ENCODE data around the gene LTBP1.
A peak's percentile ranks its signal among the peaks of the same experiment; 100 is the strongest.
"Not testable (repeated sequence)": the region's sequence is repeated elsewhere in the genome, so short reads cannot be mapped to it uniquely, and the experiment has no call there.

Gene LTBP1

DNA sequence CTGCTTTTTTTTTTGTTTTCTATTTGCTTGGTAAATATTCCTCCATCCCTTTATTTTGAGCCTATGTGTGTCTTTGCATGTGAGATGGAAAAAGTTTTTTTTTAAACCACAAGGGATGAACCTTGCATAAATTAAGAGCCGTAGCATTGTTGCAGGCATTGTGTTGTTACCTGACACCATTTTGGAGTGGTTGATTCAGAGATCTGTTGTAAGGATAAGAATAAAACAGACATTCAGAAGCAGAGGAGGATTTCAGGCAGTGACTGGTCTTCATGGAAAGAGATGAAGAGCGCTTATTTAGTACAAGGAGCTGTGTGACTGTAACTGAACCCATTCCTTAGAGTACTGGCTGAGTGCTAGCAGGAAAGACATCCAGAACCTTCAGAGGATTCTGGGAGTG, 101.2 kb downstream of the LTBP1 start:
- DNase-seq = no peak

DNA sequence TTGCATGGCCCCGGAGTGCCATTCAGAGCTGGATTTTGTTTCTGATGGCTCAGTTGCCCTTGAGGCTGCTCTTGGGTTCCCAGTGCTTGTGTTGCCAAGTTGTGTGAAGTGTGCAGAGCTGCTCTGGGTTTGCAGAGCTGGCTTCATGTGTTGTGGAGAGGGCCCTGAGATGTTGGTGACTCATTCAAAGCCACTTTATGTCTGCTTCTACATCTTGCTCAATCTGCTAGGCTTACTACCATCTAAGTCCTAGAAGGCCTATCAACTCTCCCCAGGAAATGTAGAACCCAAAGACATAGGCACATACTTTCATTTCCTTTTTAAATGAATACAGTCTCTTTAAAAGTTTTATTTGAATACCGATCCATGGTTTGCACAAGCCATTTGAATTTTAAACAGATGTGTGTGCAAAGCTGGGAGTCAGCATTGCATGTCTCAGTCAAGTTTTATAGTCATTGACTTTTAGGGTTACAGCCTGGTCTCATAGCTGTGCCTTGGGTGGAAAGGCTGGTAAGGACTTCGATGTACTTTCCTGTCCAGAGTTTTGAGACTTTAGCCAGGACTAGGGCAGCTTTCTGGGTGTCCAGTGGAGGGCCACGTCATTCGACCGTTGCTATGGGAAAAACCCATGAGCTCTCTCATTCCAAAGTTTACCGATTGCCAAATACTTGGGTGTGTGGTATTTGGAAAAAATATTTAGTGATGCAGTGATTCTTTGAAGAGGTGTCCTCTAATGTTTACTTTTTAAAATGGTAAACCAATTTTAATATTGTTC, 105.0 kb downstream of the LTBP1 start:
- DNase-seq = peak; percentile 85

DNA sequence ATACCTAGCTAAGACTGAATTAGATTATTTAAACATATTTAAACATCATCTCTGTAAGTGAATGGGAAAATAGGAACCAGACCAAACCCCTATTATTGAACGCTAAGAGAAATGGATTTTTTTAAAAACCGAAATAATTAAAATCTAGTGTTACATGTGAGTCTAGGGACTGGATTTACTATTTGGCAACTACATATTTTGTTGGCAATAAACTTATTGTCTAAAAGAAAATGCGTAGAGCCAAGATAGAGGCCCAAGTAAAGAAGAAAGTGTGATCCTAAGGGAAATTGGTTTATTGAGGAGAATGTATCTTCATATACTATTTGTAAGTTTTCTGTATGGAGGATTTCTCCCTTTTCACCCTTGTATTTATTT, 105.6 kb downstream of the LTBP1 start:
- DNase-seq = no peak

DNA sequence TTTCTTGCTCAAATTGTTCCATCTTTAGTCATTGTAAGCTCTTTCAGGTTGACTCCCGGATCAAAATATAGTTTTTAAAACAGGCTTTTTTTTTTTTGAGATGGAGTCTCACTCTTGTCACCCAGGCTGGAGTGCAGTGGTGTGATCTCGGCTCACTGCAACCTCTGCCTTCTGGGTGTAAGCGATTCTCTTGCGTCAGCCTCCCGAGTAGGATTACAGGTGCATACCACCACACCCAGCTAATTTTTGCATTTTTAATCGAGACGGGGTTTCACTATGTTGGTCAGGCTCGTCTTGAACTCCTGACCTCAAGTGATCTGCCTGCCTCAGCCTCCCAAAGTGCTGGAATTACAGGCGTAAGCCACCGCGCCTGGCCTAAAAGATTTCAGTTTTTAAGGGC, 106.0 kb downstream of the LTBP1 start:
- not testable (repeated sequence) for DNase-seq

DNA sequence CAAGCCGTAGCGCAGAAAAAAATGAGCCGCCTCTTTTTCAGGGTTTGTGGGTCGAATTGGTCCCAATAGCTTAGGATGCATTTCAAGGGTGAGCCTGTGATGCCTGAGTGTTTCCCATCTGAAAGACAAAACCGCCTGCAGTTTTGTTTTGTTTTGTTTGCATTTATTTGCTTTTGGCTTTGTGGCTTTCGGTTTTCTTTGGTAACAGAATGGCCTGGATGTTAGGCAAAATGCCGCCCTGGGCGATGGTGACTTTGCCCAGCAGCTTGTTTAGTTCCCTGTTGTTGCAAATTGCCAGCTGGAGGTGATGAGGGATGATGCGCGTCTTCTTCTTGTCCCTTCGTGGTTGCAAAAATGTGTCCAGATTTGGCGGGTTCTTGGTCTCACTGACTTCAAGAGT, 109.4 kb downstream of the LTBP1 start:
- DNase-seq = no peak

DNA sequence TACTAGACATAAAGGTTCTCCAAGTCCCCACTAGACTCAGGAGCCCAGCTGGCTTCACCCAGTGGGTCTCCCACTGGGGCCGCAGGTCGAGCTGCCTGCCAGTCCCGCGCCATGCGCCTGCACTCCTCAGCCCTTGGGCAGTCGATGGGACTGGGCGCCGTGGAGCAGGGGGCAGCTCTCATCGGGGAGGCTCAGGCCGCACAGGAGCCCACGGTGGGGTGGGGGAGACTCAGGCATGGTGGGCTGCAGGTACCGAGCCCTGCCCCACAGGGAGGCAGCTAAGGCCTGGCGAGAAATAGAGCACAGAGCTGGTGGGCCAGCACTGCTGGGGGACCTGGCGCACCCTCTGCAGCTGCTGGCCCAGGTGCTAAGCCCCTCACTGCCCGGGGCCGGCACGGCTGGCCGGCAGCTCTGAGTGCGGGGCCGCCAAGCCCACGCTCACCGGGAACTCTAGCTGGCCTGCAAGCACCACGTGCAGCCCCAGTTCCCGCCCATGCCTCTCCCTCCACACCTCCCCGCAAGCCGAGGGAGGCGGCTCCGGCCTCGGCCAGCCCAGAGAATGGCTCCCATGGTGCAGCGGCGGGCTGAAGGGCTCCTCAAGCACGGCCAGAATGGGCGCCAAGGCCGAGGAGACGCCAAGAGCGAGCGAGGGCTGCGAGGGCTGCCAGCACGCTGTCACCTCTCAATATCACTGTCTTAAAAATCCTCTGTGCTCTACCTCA, 110.7 kb downstream of the LTBP1 start:
- not testable (repeated sequence) for DNase-seq

DNA sequence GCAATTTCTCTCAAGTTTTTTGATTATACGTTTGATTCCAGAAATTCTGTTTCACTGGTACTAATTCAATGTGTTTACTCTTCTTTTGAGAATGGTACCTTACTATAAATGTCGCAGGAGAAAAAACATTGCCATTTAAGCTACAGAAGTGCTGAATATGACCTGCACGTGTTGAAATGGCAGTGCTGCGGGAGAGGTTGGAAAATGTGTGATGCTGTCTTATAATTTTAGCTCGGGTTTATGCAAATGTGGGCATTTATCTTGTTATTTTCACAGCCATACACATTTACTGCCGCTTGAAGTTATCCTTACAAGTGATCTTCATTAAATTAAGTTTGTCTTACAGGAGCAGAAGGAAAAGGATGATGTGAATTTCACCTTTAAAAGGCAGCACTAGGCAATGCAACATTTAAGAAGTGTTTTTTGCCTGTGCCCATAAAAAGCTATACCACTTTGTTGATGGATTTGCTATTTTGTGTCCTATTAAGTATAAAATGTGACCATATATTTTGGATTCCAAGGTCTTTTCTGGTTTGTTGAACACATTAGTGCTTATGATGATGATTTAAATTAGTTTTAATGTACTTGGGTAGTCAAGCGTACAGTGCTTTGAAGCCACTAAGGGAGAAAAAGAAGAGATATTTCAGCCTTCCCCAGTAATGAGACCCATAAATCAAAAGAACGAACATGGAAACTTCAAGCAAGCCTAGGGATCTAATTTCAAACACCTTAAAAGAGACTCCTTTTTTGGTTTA, 112.1 kb downstream of the LTBP1 start:
- DNase-seq = no peak

DNA sequence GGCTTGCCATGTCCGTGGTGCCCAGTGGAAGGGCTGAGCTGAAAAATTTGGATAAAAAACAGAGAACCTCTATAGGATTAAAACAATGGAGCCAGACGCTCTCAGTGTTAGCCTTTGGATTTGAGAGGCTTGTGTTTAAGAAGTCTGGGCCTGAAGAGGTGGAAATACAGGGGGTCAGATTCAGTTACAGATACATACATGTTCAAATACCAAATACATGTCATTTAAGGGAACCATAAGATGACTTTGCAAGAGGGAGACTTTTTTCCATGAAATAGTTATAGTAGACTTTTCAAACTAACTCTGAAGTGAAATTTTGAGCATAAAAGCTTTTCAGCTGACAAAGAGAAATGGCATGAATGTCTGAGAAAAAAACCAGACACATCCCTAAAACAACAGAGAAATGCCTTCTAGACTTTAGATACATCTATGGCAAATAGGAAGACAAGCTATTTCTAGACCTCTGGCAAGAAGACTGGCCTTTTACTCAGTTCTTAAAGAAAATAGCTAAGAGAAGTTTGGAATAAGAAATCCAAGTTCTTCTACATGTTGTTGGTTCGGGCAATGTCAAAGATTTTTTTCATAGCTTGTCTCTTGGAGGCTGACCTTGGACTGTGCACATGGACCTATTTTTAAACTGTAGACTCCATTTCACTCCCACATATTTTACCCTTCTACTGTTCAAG, 112.9 kb downstream of the LTBP1 start:
- DNase-seq = no peak

DNA sequence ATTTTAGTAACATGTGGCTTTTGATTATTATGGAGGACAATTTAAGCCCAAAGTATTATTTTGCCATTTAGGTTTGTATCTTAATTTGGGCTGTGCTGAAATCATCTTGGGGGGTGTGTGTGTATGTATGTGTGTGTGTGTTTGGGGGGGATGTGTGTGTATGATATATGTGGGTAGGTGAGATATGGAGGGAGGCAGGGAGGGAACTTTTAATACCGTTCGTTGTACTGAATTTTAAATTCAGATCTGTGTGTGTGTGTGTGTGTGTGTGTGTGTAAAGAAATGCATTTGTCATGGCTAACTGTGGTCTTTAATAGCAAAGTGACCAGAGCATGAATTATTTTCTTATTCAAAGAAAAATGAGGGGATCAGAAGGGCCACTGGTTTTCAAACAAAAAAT, 113.7 kb downstream of the LTBP1 start:
- no peak for DNase-seq

DNA sequence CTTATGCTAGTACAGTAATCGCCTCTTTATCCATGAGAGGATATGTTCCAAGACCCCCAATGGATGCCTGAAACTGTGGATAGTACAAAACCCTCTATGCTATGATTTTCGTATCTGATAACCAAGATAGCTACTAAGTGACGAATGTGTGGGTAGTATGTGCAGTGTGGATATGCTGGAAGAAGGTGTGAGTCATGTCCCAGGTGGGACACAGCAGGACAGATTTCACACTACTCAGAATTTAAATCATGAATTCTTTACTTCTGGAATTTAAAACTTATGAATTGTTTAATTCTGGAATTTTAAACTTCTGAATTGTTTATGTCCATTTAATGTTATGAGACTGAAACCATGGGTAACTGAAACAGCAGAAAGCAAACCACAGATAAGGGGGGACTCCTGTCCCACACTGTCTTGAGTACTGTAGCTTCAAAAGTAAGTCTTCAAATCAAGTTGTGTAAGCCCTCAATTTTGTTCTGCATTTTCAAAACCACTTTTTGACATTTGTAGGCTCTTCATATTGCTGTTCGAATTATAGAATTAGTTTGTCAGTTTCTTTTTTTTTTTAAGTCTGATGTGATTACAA, 116.0 kb downstream of the LTBP1 start:
- DNase-seq = no peak

DNA sequence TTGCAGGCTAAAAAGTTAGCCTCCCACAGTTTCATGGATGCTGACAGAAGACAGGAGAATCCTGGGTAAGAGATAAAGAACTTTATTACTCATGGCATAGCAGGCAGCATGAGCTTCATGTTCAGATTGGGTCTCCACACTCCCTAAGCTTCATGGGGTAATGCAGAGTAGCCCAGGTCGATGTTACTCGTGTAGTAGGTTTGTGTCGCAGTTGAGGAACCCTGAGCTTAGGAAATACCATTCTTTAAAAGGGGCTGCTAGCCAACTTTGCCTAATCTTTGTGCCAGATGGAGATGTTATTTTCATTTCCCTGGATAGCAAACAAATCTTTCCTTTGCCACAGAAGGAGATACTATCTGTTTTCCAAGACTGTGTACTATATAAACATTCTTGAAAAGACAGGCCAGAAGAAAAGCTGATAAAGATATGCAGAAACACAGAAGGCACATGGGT, 117.6 kb downstream of the LTBP1 start:
- no peak for DNase-seq

DNA sequence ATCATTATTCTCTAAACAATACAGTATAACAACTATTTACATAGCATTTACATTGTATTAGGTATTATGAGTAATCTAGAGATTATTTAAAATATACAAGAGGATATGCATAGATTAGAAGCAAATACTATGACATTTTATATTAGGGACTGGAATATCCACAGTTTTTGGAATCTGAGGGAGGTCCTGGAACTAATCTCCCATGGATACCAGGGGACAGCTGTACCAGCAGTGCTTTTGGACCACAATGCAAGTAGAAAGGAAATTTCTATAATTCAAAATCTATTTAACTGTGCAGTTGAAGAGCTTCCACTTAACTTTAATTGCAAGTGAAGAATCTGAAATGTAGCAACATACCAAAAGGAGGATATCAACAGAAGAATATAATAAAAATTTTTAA, 120.8 kb downstream of the LTBP1 start:
- DNase-seq = no peak

DNA sequence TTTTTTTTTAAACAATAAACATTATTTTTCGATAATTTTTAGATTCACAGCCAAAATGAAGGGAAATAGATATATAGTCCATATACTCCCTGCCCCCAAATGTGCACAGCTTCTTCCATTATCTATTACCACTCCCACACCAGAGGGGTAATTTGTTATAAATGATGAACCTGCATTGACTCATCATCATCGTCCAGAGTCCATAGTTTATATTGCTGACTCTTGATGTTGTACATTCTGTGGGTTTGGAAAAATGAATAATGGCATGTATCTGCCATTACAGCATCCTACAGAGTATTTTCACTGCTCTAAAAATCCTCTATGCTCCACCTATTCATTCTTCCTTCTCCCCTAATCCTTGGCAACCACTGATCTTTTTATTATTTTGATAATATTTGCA, 121.5 kb downstream of the LTBP1 start:
- DNase-seq = no peak

DNA sequence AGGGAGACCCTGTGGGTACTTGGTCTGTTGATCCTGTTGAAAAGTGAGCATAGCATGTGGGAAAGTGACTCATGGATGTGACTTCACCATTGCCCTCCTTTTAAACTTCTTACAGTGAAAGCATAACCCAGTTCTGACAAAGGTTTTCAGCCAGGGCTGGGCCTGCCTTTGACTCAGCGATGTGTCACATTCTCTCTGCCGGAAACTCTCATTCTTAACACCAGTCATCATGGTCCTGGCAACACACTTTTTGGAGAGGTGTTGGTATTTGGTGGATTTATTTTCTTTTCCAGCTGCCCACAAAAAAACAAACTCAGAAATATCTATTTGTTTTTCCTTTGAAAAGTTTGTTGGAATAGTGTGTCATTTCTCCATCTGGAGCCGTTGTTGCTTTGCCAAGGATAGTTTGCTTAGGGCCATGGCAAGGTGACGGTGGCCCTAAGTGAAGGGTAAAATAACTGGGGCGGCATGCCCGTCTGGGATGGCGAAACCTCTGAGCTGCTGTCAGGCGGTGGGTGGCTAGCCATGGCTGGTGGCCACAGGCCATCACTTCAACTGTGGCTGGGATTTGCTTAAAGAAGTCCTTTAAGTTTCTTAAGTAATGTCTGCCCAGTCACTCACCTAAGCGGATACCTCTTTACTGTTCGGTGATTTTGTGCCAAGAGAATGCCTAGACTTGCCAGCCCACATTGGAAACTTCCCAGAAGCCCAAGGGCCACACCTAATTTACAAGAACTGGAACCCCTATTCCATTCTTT, 123.3 kb downstream of the LTBP1 start:
- DNase-seq = no peak

DNA sequence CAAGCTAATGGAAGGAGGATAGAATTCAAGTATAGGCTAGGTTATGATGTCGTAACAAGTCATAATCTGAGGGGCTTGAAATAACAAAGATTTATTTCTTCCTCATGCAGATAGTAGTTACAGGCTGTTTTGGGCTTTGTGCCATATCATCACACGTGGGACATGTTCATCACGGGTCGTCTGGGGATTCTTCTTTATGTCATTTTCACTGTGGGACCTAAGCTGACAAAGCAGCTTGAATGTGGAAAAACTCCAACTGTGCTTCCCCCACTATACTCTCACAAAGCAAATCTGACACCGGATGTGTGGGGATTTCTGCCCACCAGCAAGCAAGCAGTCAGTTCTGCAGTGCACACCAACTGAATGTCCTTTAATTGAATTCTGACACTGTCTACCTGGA, 124.8 kb downstream of the LTBP1 start:
- no peak for DNase-seq

DNA sequence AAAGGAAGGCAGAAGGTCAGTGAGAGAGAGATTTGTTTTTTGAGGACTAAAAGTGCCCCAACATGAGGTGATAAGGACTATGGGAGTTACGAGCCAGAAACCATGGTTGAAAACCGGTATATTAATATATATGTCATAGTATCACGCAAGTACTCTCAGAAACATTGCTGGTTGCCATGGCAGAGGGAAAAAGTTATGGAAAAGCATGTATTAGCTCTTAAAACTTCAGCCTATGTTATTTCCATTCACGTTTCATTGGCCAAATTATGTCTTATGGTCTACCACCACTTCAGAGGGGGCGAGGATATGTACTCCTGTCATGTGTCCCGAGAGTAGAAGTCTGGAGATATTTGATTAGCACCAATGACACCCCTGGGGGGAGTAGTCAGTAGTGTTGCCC, 125.9 kb downstream of the LTBP1 start:
- DNase-seq = no peak

DNA sequence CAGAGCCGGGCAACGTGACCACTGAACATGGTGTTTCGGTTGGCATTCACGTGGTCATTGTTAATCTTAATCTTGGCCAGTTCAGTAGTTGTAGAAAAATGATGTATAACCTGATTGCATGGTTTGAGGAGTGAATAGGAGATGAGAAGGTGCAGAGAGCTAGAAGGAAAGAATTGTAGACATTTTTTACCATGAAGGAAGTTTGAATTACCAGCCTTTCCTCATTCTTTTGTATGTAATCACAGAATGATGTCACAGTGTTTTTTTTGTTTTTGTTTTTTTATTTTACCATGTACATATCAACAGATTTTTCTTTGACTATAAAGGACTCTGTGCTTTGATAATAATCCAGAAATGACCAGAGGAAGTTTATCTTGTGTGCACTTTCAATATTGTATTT, 126.3 kb downstream of the LTBP1 start:
- no peak for DNase-seq

DNA sequence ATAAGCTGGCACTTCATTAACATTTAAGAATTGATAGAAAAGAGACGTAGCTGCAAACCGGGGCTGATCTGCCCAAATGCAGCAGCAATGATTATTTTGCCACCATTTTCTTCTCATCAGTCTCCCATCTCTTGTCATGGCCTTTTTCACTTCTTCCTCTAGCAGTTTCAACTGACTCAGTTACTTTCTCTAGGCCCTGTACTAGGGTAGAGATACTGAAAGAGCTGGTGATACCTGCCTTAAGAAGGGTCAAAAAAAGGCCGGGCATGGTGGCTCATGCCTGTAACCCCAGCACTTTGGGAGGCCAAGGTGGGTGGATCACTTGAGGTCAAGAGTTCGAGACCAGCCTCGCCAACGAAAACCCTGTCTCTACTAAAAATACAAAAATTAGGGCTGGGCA, 127.4 kb downstream of the LTBP1 start:
- DNase-seq = no peak

DNA sequence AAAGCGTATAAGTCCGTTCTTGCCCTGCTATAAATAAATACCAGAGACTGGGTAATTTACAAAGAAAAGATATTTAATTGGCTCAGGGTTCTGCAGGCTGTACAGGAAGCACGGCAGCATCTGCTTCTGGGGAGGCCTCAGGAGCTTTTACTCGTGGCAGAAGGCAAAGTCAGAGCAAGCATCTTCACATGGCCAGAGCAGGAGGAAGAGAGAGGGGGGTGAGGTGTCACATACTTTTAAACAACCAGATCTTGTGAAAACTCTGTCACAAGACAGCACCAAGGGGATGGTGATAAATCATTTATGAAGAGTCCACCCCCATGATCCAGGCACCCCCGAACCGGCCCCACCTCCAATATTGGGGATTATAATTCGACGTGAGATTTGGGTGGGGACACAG, 130.6 kb downstream of the LTBP1 start:
- no peak for DNase-seq

DNA sequence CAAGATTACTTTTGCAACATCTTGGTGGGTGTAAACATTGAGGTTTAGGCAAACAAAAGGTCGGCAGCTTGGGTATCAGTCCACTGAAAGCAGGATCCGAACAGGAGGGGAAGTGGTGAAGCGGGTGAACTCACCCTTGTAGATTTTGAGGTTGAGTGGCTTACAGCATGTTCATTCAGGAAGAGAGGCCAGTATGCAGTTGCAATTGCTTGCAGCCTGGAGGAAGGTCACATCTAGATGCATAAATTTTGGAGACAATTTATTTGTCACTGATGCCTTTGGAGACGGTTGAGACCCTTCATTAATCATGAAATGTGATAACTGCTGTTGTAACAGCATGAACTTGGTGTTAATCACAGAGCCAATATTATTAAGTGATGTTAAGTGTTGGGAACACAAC, 131.1 kb downstream of the LTBP1 start:
- no peak for DNase-seq

DNA sequence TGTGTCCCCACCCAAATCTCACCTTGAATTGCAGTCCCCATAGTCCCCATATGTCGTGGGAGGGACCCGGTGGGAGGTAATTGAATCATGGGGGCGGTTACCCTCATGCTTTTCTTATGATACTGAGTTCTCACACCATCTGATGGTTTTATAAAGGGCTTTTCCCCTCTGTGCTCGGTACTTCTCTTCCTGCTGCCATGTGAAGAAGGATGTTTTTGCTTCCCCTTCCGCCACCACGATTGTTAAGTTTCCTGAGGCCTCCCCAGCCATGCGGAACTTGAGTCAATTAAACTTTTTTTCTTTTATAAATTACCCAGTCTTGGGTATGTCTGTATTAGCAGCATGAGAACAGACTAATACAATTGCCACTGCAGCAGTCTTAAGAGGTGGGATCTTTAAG, 134.9 kb downstream of the LTBP1 start:
- no peak for DNase-seq

Measured in SIG-M5 (cell line).